ENCODE measurements around the gene AMMECR1.
"Not testable (repeated sequence)": the region's sequence is repeated elsewhere in the genome, so short reads cannot be mapped to it uniquely, and the experiment has no call there.

AMMECR1 gene

GRCh38 chrX:110338935-110339334 is 21.1 kb upstream of the AMMECR1 start:
- in situ Hi-C loops (cut with HindIII; ENCODE audit: low sequenced_read_pairs): no loop called here

GRCh38 chrX:110333458-110333857 is 15.6 kb upstream of the AMMECR1 start:
- DNase-seq (ENCODE audit: low read depth, low spot score); H3K4me3 ChIP-seq (ENCODE audit: low read depth, low read length); in situ Hi-C loops (cut with HindIII; ENCODE audit: low sequenced_read_pairs): not testable (repeated sequence)

More at GRCh38 chrX:110338935-110339334, 21.1 kb upstream of the AMMECR1 start:
- no peak for TF ChIP-seq CTCF (IDR thresholded peaks at IDR 0.05; ENCODE audit: low read depth, low read length)
- no peak for DNase-seq (ENCODE audit: low read depth, low spot score)
- no peak overlapping the region for H3K4me3 ChIP-seq (ENCODE audit: low read depth, low read length)

GRCh38 chrX:110331444-110332030 is 13.7 kb upstream of the AMMECR1 start:
- TF ChIP-seq CTCF (IDR thresholded peaks at IDR 0.05; ENCODE audit: low read depth, low read length): no peak
- H3K4me3 ChIP-seq (ENCODE audit: low read depth, low read length): no peak overlapping the region
- in situ Hi-C loops (cut with HindIII; ENCODE audit: low sequenced_read_pairs): no loop called here
- DNase-seq (ENCODE audit: low read depth, low spot score): no peak

- H3K4me3 ChIP-seq (ENCODE audit: low read depth, low read length); in situ Hi-C loops (cut with HindIII; ENCODE audit: low sequenced_read_pairs); DNase-seq (ENCODE audit: low read depth, low spot score): not testable (repeated sequence)
Measured at GRCh38 chrX:110328613-110329012, 10.7 kb upstream of the AMMECR1 start.

- no peak overlapping the region for H3K4me3 ChIP-seq (ENCODE audit: low read depth, low read length)
- no peak for DNase-seq (ENCODE audit: low read depth, low spot score)
- no peak for TF ChIP-seq CTCF (IDR thresholded peaks at IDR 0.05; ENCODE audit: low read depth, low read length)
- in situ Hi-C loops (cut with HindIII; ENCODE audit: low sequenced_read_pairs): no loop called here
Measured at GRCh38 chrX:110327336-110327735, 9.5 kb upstream of the AMMECR1 start.

GRCh38 chrX:110326712-110327111 is 8.8 kb upstream of the AMMECR1 start:
- no peak for DNase-seq (ENCODE audit: low read depth, low spot score)
- in situ Hi-C loops (cut with HindIII; ENCODE audit: low sequenced_read_pairs): no loop called here
- no peak for TF ChIP-seq CTCF (IDR thresholded peaks at IDR 0.05; ENCODE audit: low read depth, low read length)
- no peak overlapping the region for H3K4me3 ChIP-seq (ENCODE audit: low read depth, low read length)

- DNase-seq (ENCODE audit: low read depth, low spot score): peak; percentile 9
- no peak for TF ChIP-seq CTCF (IDR thresholded peaks at IDR 0.05; ENCODE audit: low read depth, low read length)
- no peak overlapping the region for H3K4me3 ChIP-seq (ENCODE audit: low read depth, low read length)
- in situ Hi-C loops (cut with HindIII; ENCODE audit: low sequenced_read_pairs): no loop called here
Measured at GRCh38 chrX:110322603-110323002, 4.7 kb upstream of the AMMECR1 start.

GRCh38 chrX:110321670-110322069 is 3.8 kb upstream of the AMMECR1 start:
- in situ Hi-C loops (cut with HindIII; ENCODE audit: low sequenced_read_pairs): no loop called here
- no peak overlapping the region for H3K4me3 ChIP-seq (ENCODE audit: low read depth, low read length)
- no peak for DNase-seq (ENCODE audit: low read depth, low spot score)
- no peak for TF ChIP-seq CTCF (IDR thresholded peaks at IDR 0.05; ENCODE audit: low read depth, low read length)
